ENCODE results near the gene HOXA1.

Gene HOXA1

GRCh38 chr7:27132214-27132613 is 36.4 kb upstream of the HOXA1 start:
- Histone ChIP-seq H3K27ac (replicated peaks) (no peak overlapping the region), H3K4me3 (replicated peaks; ENCODE audit: insufficient read depth, low read length) (no peak overlapping the region), H3K27me3 (ENCODE audit: insufficient read depth, poor library complexity, severe bottlenecking) (no peaks in the 10 kb centered on the region)
- TF ChIP-seq POLR2AphosphoS5 (IDR thresholded peaks at IDR 0.05; ENCODE audit: low read depth) (no peak), CTCF (IDR thresholded peaks at IDR 0.05; ENCODE audit: insufficient read depth, low read length) (no peak), SPI1 (IDR thresholded peaks at IDR 0.05; ENCODE audit: borderline replicate concordance, low read depth) (no peak), GABPA (IDR thresholded peaks at IDR 0.05; ENCODE audit: low read depth) (no peak), REST (IDR thresholded peaks at IDR 0.05; ENCODE audit: insufficient replicate concordance, low read depth) (no peak)
- DNase-seq (ENCODE audit: low read depth in 1 of 2, low spot score in 1 of 2): no peak

GRCh38 chr7:27131390-27131819 is 35.6 kb upstream of the HOXA1 start:
- Histone ChIP-seq H3K27ac (replicated peaks) (peak overlapping the region; percentile 67), H3K27me3 (ENCODE audit: insufficient read depth, poor library complexity, severe bottlenecking) (no peaks in the 10 kb centered on the region), H3K4me3 (replicated peaks; ENCODE audit: insufficient read depth, low read length) (peak overlapping the region; percentile 50)

More at GRCh38 chr7:27131390-27131819, 35.6 kb upstream of the HOXA1 start:
- TF ChIP-seq CTCF (IDR thresholded peaks at IDR 0.05; ENCODE audit: insufficient read depth, low read length): no peak
- no peak for TF ChIP-seq POLR2AphosphoS5 (IDR thresholded peaks at IDR 0.05; ENCODE audit: low read depth)
- no peak for TF ChIP-seq SPI1 (IDR thresholded peaks at IDR 0.05; ENCODE audit: borderline replicate concordance, low read depth)
- no peak for TF ChIP-seq GABPA (IDR thresholded peaks at IDR 0.05; ENCODE audit: low read depth)
- no peak for TF ChIP-seq REST (IDR thresholded peaks at IDR 0.05; ENCODE audit: insufficient replicate concordance, low read depth)
- DNase-seq (ENCODE audit: low read depth in 1 of 2, low spot score in 1 of 2): no peak

All from HL-60 (cell line).